GM23338 (cell line): Measurements from ENCODE around the gene PCYT2. TPM values are rescaled to one million over a fixed set of nuclear protein-coding genes. Genes with fewer than 3 reads are reported as not detected.

Source experiments
- ATAC-seq: fragments of 200-7000 bp; cut with Tn5 transposase; 3 replicates; pipeline ENCODE4 v1.9.1; 2020
- DNase-seq: peaks from one replicate; pipeline ENCODE4 v3.0.0-alpha.2; 2015; ENCODE audit warnings: low spot score
- H2AFZ ChIP-seq: fragments of 200-600 bp; sonication (generic); 2 replicates; pipeline ENCODE4 v1.8.0; 2016; ENCODE audit warnings: antibody characterized with exemption, mild to moderate bottlenecking, moderate library complexity
- H3F3A ChIP-seq: fragments of 200-600 bp; sonication (generic); replicated peaks from 2 replicates; pipeline ENCODE4 v1.8.0; 2017; ENCODE audit warnings: antibody characterized with exemption, mixed run types, low read depth
- H3K27ac ChIP-seq: fragments of 200-600 bp; sonication (generic); 2 replicates; pipeline ENCODE4 v1.6.1; 2016; ENCODE audit warnings: low read depth
- H3K27me3 ChIP-seq: fragments of 200-600 bp; sonication (generic); 2 replicates; pipeline ENCODE4 v1.8.0; 2016; ENCODE audit warnings: mild to moderate bottlenecking, mixed run types, moderate library complexity; ENCODE audit not compliant: insufficient read depth
- H3K36me3 ChIP-seq: fragments of 200-600 bp; sonication (generic); 2 replicates; pipeline ENCODE4 v1.8.0; 2016; ENCODE audit warnings: mild to moderate bottlenecking; ENCODE audit not compliant: insufficient read depth
- H3K4me1 ChIP-seq: fragments of 200-600 bp; sonication (generic); 2 replicates; pipeline ENCODE4 v1.8.0; 2016; ENCODE audit warnings: mild to moderate bottlenecking, moderate library complexity; ENCODE audit not compliant: insufficient read depth
- H3K4me2 ChIP-seq: fragments of 200-600 bp; sonication (generic); 2 replicates; pipeline ENCODE4 v1.7.1; 2017; ENCODE audit warnings: mixed run types
- H3K4me3 ChIP-seq: fragments of 200-600 bp; sonication (generic); 2 replicates; pipeline ENCODE4 v1.6.1; 2016; ENCODE audit warnings: mixed run types
- H3K79me2 ChIP-seq: fragments of 200-600 bp; sonication (generic); replicated peaks from 2 replicates; pipeline ENCODE4 v1.8.0; 2017; ENCODE audit warnings: mild to moderate bottlenecking; ENCODE audit not compliant: insufficient read depth
- H3K9me2 ChIP-seq: fragments of 200-600 bp; sonication (generic); 2 replicates; pipeline ENCODE4 v1.8.0; 2017; ENCODE audit not compliant: insufficient read depth
- H4K20me1 ChIP-seq: fragments of 200-600 bp; sonication (generic); replicated peaks from 2 replicates; pipeline ENCODE4 v1.8.0; 2017; ENCODE audit warnings: mild to moderate bottlenecking; ENCODE audit not compliant: insufficient read depth
- H3K27ac Mint-ChIP-seq: 2 replicates; pipeline ENCODE4 v1.8.0; 2020; ENCODE audit warnings: inconsistent platforms, mild to moderate bottlenecking, moderate library complexity, mixed read lengths
- H3K27me3 Mint-ChIP-seq: 3 replicates; pipeline ENCODE4 v1.8.0; 2022; ENCODE audit warnings: low read depth, mild to moderate bottlenecking, moderate library complexity, mixed read lengths, inconsistent platforms; ENCODE audit not compliant: insufficient read depth, poor library complexity
- H3K36me3 Mint-ChIP-seq: 3 replicates; pipeline ENCODE4 v1.8.0; 2021; ENCODE audit warnings: low read depth, mild to moderate bottlenecking, inconsistent platforms, moderate library complexity, mixed read lengths
- H3K4me1 Mint-ChIP-seq: 3 replicates; pipeline ENCODE4 v1.8.0; 2020; ENCODE audit warnings: mild to moderate bottlenecking, inconsistent platforms, mixed read lengths
- H3K4me3 Mint-ChIP-seq: 3 replicates; pipeline ENCODE4 v1.8.0; 2021; ENCODE audit warnings: moderate library complexity, mild to moderate bottlenecking, inconsistent platforms, mixed read lengths
- H3K9me3 Mint-ChIP-seq: 3 replicates; pipeline ENCODE4 v1.8.0; 2020; ENCODE audit warnings: moderate library complexity, mild to moderate bottlenecking, inconsistent platforms, mixed read lengths
- CREB1 ChIP-seq: fragments of 250-450 bp; sonication (Bioruptor Pico); IDR thresholded peaks from 2 replicates; pipeline ENCODE4 v1.5.0; 2020; ENCODE audit warnings: low read depth, mild to moderate bottlenecking, moderate library complexity
- EZH2 ChIP-seq: fragments of 200-600 bp; sonication (generic); IDR thresholded peaks from one replicate; pipeline ENCODE4 v1.8.0; 2017; ENCODE audit warnings: antibody characterized with exemption, mild to moderate bottlenecking, low read depth; ENCODE audit not compliant: unreplicated experiment
- EZH2phosphoT487 ChIP-seq: fragments of 200-600 bp; sonication (generic); IDR thresholded peaks from one replicate; pipeline ENCODE4 v1.8.1; 2018; ENCODE audit warnings: antibody characterized with exemption; ENCODE audit not compliant: unreplicated experiment
- JUNB ChIP-seq: IDR thresholded peaks from one replicate; pipeline ENCODE4 v1.6.1; 2016; ENCODE audit warnings: antibody characterized with exemption; ENCODE audit not compliant: unreplicated experiment
- POLR2AphosphoS5 ChIP-seq: IDR thresholded peaks from 2 replicates; pipeline ENCODE4 v1.6.1; 2016; ENCODE audit warnings: antibody characterized with exemption, low read depth
- STAT1 ChIP-seq: IDR thresholded peaks from one replicate; pipeline ENCODE4 v1.6.1; 2016; ENCODE audit warnings: antibody characterized with exemption; ENCODE audit not compliant: unreplicated experiment
- ZNF114 ChIP-seq: fragments of 250-450 bp; sonication (Bioruptor Pico); IDR thresholded peaks from 2 replicates; pipeline ENCODE4 v1.5.0; 2020; ENCODE audit warnings: mild to moderate bottlenecking, moderate library complexity
- ZNF331 ChIP-seq: fragments of 250-450 bp; sonication (Bioruptor Pico); IDR thresholded peaks from 2 replicates; pipeline ENCODE4 v1.5.0; 2020; ENCODE audit warnings: low read depth, mild to moderate bottlenecking, moderate library complexity
- polyA plus RNA-seq: library from polyadenylated mRNA; unstranded; fragments of >200 nt; fragmentation: Nextera tagmentation; extraction: Ambion mirVana; gene quantifications from 2 replicates; pipeline ENCODE4 v1.2.1, GENCODE V29; 2016
- total RNA-seq: library from RNA; depleted of rRNA; stranded (reverse); fragments of >200 nt; shearing (Covaris generic); gene quantifications from 2 replicates; pipeline ENCODE4 v1.2.3, GENCODE V29; 2014
- TF ChIP-seq, protein P1 (sequence below): IDR thresholded peaks from 2 replicates; pipeline ENCODE4 v1.6.1; 2016; ENCODE audit warnings: antibody characterized with exemption
- TF ChIP-seq, protein P2 (sequence below): IDR thresholded peaks from one replicate; pipeline ENCODE4 v1.6.1; 2018; ENCODE audit warnings: antibody characterized with exemption; ENCODE audit not compliant: unreplicated experiment
- TF ChIP-seq, protein P3 (sequence below): fragments of 250-450 bp; sonication (Bioruptor Pico); IDR thresholded peaks from 2 replicates; pipeline ENCODE4 v1.5.0; 2020; ENCODE audit warnings: mild to moderate bottlenecking, moderate library complexity
- TF ChIP-seq, protein P4 (sequence below), 2 experiments: fragments of 200-600 bp in 1 of 2; sonication (generic) in 1 of 2; conservative IDR thresholded peaks; 2 replicates each; pipeline versions ENCODE4 v1.5.1 to v1.6.1; 2016 to 2017; ENCODE audit warnings: antibody characterized with exemption in 2 of 2, low read depth in 2 of 2, mild to moderate bottlenecking in 2 of 2, moderate library complexity in 1 of 2

PCYT2 gene
- total and polyA plus RNA-seq, 2 experiments from 2014 or later: 51.6 to 82.9 TPM

DNA sequence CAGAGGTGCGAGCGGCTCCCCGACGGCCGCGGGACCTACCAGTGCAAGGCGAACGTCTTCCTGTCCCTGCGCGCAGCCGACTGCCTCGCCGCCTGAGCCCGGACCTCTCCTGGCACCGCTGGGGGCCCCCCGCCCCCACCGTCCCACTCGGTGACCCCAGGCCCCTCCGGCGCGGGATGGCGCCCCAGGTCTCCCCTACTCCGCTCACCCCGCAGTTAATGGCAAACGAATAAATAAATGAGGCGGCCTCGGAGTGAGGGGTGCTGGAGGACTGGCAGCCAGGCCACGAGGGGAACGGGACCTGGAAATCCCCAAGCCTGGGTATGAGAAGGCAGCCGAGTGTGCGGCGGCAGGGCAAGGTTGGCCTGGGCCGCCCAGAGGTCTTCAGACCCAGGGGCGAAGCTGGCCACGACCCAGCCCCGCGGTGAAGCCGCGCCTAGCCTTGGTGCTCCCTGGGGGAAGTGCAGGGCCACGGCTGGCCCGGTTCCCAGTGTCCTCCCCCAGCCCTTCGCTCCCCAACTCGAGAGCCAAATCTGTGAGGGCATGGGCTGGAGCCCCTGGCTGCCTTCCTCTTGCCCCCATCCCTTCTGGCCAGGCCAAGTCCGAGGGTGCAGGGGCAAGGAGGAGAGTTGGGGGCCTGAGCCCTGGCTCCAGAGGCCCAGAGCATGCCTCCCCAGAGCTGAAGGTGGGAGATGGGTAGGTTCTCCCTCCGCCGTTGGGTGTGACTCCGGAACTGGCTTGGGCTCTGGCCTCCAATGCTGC is 8.4 kb downstream of the PCYT2 start:
- H4K20me1 ChIP-seq: no peaks in the 10 kb centered on the region
- H2AFZ ChIP-seq: no peak overlapping the region
- Mint-ChIP-seq H3K27me3 (peaks cover 17% of the 10 kb centered on the region), H3K4me3 (peak overlapping the region; percentile 50; the same call in 2 of the 3 replicates), H3K36me3 (peaks cover 17% of the 10 kb centered on the region), H3K9me3 (no peaks in the 10 kb centered on the region), H3K4me1 (peaks cover 3% of the 10 kb centered on the region; the same call in 2 of the 3 replicates), H3K27ac (no peak overlapping the region)
- no peaks in the 10 kb centered on the region for H3K79me2 ChIP-seq
- ATAC-seq (peak; percentile 56), DNase-seq (peak; percentile 73)
- H3K27me3 ChIP-seq: peaks cover 18% of the 10 kb centered on the region
- TF ChIP-seq EZH2 (peak; percentile 10), ZNF331 (no peak), JUNB (no peak), EZH2phosphoT487 (no peak), CREB1 (CRISPR knock-in tag) (no peak), POLR2AphosphoS5 (peak; percentile 17), ZNF114 (CRISPR knock-in tag) (no peak), STAT1 (no peak)
- TF ChIP-seq, protein P1, sequence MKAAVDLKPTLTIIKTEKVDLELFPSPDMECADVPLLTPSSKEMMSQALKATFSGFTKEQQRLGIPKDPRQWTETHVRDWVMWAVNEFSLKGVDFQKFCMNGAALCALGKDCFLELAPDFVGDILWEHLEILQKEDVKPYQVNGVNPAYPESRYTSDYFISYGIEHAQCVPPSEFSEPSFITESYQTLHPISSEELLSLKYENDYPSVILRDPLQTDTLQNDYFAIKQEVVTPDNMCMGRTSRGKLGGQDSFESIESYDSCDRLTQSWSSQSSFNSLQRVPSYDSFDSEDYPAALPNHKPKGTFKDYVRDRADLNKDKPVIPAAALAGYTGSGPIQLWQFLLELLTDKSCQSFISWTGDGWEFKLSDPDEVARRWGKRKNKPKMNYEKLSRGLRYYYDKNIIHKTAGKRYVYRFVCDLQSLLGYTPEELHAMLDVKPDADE: no peak
- TF ChIP-seq, protein P2, sequence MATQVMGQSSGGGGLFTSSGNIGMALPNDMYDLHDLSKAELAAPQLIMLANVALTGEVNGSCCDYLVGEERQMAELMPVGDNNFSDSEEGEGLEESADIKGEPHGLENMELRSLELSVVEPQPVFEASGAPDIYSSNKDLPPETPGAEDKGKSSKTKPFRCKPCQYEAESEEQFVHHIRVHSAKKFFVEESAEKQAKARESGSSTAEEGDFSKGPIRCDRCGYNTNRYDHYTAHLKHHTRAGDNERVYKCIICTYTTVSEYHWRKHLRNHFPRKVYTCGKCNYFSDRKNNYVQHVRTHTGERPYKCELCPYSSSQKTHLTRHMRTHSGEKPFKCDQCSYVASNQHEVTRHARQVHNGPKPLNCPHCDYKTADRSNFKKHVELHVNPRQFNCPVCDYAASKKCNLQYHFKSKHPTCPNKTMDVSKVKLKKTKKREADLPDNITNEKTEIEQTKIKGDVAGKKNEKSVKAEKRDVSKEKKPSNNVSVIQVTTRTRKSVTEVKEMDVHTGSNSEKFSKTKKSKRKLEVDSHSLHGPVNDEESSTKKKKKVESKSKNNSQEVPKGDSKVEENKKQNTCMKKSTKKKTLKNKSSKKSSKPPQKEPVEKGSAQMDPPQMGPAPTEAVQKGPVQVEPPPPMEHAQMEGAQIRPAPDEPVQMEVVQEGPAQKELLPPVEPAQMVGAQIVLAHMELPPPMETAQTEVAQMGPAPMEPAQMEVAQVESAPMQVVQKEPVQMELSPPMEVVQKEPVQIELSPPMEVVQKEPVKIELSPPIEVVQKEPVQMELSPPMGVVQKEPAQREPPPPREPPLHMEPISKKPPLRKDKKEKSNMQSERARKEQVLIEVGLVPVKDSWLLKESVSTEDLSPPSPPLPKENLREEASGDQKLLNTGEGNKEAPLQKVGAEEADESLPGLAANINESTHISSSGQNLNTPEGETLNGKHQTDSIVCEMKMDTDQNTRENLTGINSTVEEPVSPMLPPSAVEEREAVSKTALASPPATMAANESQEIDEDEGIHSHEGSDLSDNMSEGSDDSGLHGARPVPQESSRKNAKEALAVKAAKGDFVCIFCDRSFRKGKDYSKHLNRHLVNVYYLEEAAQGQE: no peak
- TF ChIP-seq, protein P3, sequence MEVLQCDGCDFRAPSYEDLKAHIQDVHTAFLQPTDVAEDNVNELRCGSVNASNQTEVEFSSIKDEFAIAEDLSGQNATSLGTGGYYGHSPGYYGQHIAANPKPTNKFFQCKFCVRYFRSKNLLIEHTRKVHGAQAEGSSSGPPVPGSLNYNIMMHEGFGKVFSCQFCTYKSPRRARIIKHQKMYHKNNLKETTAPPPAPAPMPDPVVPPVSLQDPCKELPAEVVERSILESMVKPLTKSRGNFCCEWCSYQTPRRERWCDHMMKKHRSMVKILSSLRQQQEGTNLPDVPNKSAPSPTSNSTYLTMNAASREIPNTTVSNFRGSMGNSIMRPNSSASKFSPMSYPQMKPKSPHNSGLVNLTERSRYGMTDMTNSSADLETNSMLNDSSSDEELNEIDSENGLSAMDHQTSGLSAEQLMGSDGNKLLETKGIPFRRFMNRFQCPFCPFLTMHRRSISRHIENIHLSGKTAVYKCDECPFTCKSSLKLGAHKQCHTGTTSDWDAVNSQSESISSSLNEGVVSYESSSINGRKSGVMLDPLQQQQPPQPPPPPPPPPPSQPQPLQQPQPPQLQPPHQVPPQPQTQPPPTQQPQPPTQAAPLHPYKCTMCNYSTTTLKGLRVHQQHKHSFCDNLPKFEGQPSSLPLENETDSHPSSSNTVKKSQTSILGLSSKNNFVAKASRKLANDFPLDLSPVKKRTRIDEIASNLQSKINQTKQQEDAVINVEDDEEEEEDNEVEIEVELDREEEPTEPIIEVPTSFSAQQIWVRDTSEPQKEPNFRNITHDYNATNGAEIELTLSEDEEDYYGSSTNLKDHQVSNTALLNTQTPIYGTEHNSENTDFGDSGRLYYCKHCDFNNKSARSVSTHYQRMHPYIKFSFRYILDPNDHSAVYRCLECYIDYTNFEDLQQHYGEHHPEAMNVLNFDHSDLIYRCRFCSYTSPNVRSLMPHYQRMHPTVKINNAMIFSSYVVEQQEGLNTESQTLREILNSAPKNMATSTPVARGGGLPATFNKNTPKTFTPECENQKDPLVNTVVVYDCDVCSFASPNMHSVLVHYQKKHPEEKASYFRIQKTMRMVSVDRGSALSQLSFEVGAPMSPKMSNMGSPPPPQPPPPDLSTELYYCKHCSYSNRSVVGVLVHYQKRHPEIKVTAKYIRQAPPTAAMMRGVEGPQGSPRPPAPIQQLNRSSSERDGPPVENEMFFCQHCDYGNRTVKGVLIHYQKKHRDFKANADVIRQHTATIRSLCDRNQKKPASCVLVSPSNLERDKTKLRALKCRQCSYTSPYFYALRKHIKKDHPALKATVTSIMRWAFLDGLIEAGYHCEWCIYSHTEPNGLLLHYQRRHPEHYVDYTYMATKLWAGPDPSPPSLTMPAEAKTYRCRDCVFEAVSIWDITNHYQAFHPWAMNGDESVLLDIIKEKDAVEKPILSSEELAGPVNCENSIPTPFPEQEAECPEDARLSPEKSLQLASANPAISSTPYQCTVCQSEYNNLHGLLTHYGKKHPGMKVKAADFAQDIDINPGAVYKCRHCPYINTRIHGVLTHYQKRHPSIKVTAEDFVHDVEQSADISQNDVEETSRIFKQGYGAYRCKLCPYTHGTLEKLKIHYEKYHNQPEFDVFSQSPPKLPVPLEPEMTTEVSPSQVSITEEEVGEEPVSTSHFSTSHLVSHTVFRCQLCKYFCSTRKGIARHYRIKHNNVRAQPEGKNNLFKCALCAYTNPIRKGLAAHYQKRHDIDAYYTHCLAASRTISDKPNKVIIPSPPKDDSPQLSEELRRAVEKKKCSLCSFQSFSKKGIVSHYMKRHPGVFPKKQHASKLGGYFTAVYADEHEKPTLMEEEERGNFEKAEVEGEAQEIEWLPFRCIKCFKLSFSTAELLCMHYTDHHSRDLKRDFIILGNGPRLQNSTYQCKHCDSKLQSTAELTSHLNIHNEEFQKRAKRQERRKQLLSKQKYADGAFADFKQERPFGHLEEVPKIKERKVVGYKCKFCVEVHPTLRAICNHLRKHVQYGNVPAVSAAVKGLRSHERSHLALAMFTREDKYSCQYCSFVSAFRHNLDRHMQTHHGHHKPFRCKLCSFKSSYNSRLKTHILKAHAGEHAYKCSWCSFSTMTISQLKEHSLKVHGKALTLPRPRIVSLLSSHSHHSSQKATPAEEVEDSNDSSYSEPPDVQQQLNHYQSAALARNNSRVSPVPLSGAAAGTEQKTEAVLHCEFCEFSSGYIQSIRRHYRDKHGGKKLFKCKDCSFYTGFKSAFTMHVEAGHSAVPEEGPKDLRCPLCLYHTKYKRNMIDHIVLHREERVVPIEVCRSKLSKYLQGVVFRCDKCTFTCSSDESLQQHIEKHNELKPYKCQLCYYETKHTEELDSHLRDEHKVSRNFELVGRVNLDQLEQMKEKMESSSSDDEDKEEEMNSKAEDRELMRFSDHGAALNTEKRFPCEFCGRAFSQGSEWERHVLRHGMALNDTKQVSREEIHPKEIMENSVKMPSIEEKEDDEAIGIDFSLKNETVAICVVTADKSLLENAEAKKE: no peak
- TF ChIP-seq, protein P4, sequence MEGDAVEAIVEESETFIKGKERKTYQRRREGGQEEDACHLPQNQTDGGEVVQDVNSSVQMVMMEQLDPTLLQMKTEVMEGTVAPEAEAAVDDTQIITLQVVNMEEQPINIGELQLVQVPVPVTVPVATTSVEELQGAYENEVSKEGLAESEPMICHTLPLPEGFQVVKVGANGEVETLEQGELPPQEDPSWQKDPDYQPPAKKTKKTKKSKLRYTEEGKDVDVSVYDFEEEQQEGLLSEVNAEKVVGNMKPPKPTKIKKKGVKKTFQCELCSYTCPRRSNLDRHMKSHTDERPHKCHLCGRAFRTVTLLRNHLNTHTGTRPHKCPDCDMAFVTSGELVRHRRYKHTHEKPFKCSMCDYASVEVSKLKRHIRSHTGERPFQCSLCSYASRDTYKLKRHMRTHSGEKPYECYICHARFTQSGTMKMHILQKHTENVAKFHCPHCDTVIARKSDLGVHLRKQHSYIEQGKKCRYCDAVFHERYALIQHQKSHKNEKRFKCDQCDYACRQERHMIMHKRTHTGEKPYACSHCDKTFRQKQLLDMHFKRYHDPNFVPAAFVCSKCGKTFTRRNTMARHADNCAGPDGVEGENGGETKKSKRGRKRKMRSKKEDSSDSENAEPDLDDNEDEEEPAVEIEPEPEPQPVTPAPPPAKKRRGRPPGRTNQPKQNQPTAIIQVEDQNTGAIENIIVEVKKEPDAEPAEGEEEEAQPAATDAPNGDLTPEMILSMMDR (conservative IDR thresholded peaks at IDR 0.05; ENCODE audit: low read depth in 2 of 2): no peak
- peak overlapping the region; percentile 60 for H3K4me3 ChIP-seq
- peaks cover 15% of the 10 kb centered on the region for H3F3A ChIP-seq
- H3K4me2 ChIP-seq: peak overlapping the region; percentile 85
- H3K36me3 ChIP-seq: peaks cover 4% of the 10 kb centered on the region; the same call in 1 of the 2 replicates
- H3K27ac ChIP-seq: no peak overlapping the region
- H3K4me1 ChIP-seq: no peaks in the 10 kb centered on the region; the same call in 1 of the 2 replicates
- H3K9me2 ChIP-seq: no peaks in the 10 kb centered on the region
